Skeletal muscle tissue (tissue), 4 donors: Measurements from ENCODE around the gene NR2C2. TPM values are rescaled to one million over a fixed set of nuclear protein-coding genes. Genes with fewer than 3 reads are reported as not detected.

Experiments used
- H3K27ac ChIP-seq: one replicate; pipeline ENCODE4 v1.7.0; 2013; ENCODE audit warnings: mild to moderate bottlenecking, low read depth, low read length, inconsistent platforms
- H3K27me3 ChIP-seq, 3 donors: one replicate each; pipeline ENCODE4 v1.7.0; 2013; ENCODE audit warnings: low read length in 3 of 3; ENCODE audit not compliant: control insufficient read depth in 3 of 3, insufficient read depth in 3 of 3
- H3K36me3 ChIP-seq, 3 donors: one replicate each; pipeline ENCODE4 v1.7.0; 2013; ENCODE audit warnings: low read length in 3 of 3; ENCODE audit not compliant: control insufficient read depth in 3 of 3, insufficient read depth in 3 of 3
- H3K4me1 ChIP-seq, 3 donors: one replicate each; pipeline ENCODE4 v1.7.0; 2013; ENCODE audit warnings: low read length in 3 of 3, mild to moderate bottlenecking in 3 of 3; ENCODE audit not compliant: control insufficient read depth in 3 of 3, insufficient read depth in 3 of 3
- H3K4me3 ChIP-seq, 3 donors: one replicate each; pipeline ENCODE4 v1.7.0; 2013; ENCODE audit warnings: low read length in 3 of 3
- H3K9ac ChIP-seq, 3 donors: one replicate each; pipeline ENCODE4 v1.7.0; 2013; ENCODE audit warnings: low read length in 3 of 3, mild to moderate bottlenecking in 3 of 3, moderate library complexity in 2 of 3, low read depth in 1 of 3
- H3K9me3 ChIP-seq, 3 donors: one replicate each; pipeline ENCODE4 v1.7.0; 2013; ENCODE audit warnings: low read length in 3 of 3; ENCODE audit not compliant: control insufficient read depth in 3 of 3
- total RNA-seq: library from RNA; depleted of rRNA; stranded (reverse); fragments of >200 nt; gene quantifications from one replicate; pipeline ENCODE4 v1.2.3, GENCODE V29; 2014
- donor health status: Osteomylitis.

Gene NR2C2
- total RNA-seq, 1 donor from 2014 or later, result 27.7 TPM

GRCh38 chr3:15040844-15041243 is 93.5 kb downstream of the NR2C2 start:
- Histone ChIP-seq H3K36me3 (peaks cover 54 to 78% (median 77%) of the 10 kb centered on the region in 3 donors), H3K27ac (no peak overlapping the region), H3K4me3 (no peak overlapping the region), H3K4me1 (no peaks in the 10 kb centered on the region), H3K9ac (no peak overlapping the region), H3K27me3 (no peaks in the 10 kb centered on the region), H3K9me3 (no peaks in the 10 kb centered on the region)

- H3K9me3 ChIP-seq, result no peaks in the 10 kb centered on the region
- peaks cover 64 to 81% (median 80%) of the 10 kb centered on the region in 3 donors for H3K36me3 ChIP-seq
- no peaks in the 10 kb centered on the region for H3K4me1 ChIP-seq
- H3K27me3 ChIP-seq, result no peaks in the 10 kb centered on the region
- peak overlapping the region in 1 of 3 donors; percentile 10 for H3K9ac ChIP-seq
- no peak overlapping the region for H3K4me3 ChIP-seq
- H3K27ac ChIP-seq, result no peak overlapping the region
Observed at GRCh38 chr3:15041950-15042349, 94.6 kb downstream of the NR2C2 start.

- peaks cover 72 to 81% (median 78%) of the 10 kb centered on the region in 3 donors for H3K36me3 ChIP-seq
- no peak overlapping the region for H3K4me3 ChIP-seq
- H3K27ac ChIP-seq, result no peak overlapping the region
- H3K9me3 ChIP-seq, result no peaks in the 10 kb centered on the region
- no peaks in the 10 kb centered on the region for H3K27me3 ChIP-seq
- no peak overlapping the region for H3K9ac ChIP-seq
- no peaks in the 10 kb centered on the region for H3K4me1 ChIP-seq
Observed at GRCh38 chr3:15042936-15043335, 95.6 kb downstream of the NR2C2 start.

DNA sequence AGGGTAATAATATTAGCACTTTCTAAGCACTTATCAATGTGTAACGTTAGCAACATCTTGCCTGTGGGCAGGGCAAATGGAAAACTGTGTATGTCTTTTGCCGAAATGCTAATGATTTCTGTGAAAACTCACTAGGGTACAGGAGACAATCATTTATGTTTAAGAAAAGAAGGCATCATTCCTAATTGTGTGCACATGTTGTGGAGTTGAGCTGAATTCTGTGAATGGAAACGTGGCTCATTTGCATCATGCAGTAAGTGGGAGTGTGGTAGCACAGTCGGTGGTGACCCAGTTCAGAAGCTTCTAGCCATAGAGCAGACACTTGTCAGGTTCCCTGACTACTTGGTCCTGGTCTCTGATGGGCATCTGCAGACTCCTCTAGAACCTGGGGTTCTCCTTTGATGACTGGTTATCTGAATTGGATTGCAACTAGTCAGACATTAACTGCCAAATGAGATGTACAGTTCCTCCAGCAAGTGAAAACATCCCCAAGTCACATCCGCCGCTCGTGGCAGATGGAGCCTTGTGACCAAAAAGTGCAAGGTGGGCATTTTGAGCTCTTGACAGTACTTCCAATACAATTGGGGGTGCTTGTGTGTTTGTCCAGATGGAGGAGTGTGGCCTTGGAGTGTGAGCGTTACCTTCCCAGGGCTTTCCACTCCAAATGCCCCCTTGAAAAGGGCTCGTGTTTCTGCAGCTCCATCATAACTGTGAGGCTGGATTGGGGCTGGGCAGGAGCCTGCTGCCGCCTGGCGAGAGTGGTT is 96.2 kb downstream of the NR2C2 start:
- Histone ChIP-seq H3K27me3 (no peaks in the 10 kb centered on the region), H3K9me3 (no peaks in the 10 kb centered on the region), H3K27ac (no peak overlapping the region), H3K36me3 (peaks cover 67 to 81% (median 77%) of the 10 kb centered on the region in 3 donors), H3K4me1 (no peaks in the 10 kb centered on the region), H3K9ac (no peak overlapping the region), H3K4me3 (no peak overlapping the region)

DNA sequence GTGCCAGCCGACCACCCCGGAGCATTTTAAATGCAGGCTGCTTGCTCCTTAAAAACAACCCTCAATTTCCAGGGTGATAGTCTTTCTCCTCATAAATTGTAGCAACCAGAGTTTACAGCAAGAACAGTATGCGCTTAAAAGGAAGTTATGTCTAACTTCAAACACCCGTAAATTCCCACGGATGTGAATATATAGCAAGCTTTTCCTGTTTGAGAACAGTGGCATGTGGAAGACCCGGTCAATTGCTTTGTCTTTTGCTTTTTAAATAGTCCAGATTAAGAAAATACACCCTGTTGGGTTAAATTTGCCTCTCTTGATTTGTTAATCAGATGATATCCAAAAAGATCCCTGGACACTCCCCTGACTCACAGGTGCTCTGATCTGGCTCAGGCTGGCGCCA is 96.9 kb downstream of the NR2C2 start:
- no peaks in the 10 kb centered on the region for H3K27me3 ChIP-seq
- no peak overlapping the region for H3K9ac ChIP-seq
- H3K4me1 ChIP-seq, result no peaks in the 10 kb centered on the region
- H3K4me3 ChIP-seq, result no peak overlapping the region
- H3K36me3 ChIP-seq, result peaks cover 65 to 85% (median 80%) of the 10 kb centered on the region in 3 donors
- no peak overlapping the region for H3K27ac ChIP-seq
- no peaks in the 10 kb centered on the region for H3K9me3 ChIP-seq

GRCh38 chr3:15045667-15046066 is 98.3 kb downstream of the NR2C2 start:
- H3K9ac ChIP-seq, result no peak overlapping the region
- H3K4me1 ChIP-seq, result no peaks in the 10 kb centered on the region
- H3K27ac ChIP-seq, result no peak overlapping the region
- no peak overlapping the region for H3K4me3 ChIP-seq
- peaks cover 64 to 86% (median 86%) of the 10 kb centered on the region in 3 donors for H3K36me3 ChIP-seq
- no peaks in the 10 kb centered on the region for H3K9me3 ChIP-seq
- H3K27me3 ChIP-seq, result no peaks in the 10 kb centered on the region

DNA sequence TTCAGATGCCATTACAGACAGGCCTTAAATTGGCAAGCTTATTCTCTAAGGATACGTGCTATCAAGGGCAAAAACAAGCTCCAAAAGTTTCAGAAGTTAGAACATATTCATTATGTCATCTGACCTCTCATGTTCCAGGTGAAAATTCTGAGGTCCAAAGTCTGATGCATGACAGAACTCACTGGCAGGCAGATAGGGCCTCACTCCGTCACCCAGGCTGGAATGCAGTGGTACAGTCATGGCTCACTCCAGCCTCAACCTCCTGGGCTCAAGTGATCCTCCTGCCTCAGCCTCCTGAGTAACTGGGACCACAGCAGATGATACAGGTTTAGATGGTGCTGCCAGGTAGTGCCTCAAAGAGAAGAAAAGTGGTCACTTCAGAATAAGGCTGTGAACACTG is 102.2 kb downstream of the NR2C2 start:
- Histone ChIP-seq H3K9me3 (no peaks in the 10 kb centered on the region), H3K4me3 (no peak overlapping the region), H3K27ac (no peak overlapping the region), H3K4me1 (no peaks in the 10 kb centered on the region), H3K27me3 (no peaks in the 10 kb centered on the region), H3K9ac (no peak overlapping the region), H3K36me3 (peaks cover 59 to 77% (median 68%) of the 10 kb centered on the region in 3 donors)

GRCh38 chr3:15050405-15051092 is 103.2 kb downstream of the NR2C2 start:
- Histone ChIP-seq H3K4me1 (no peaks in the 10 kb centered on the region), H3K9ac (no peak overlapping the region), H3K9me3 (no peaks in the 10 kb centered on the region), H3K36me3 (peaks cover 52 to 71% (median 59%) of the 10 kb centered on the region in 3 donors), H3K27me3 (no peaks in the 10 kb centered on the region), H3K4me3 (no peak overlapping the region), H3K27ac (no peak overlapping the region)

- Histone ChIP-seq H3K9ac (no peak overlapping the region), H3K9me3 (no peaks in the 10 kb centered on the region), H3K27ac (no peak overlapping the region), H3K4me1 (no peaks in the 10 kb centered on the region), H3K36me3 (peaks cover 45 to 65% (median 55%) of the 10 kb centered on the region in 3 donors), H3K4me3 (no peak overlapping the region), H3K27me3 (no peaks in the 10 kb centered on the region)
Observed at GRCh38 chr3:15051531-15051930, 104.1 kb downstream of the NR2C2 start.
